GM12874 (cell line): Measurements from ENCODE around the gene LTC4S.

Experiments used
- TF ChIP-seq, protein P1 (sequence below): IDR thresholded peaks from 2 replicates; pipeline ENCODE4 v1.5.1; 2011; ENCODE audit warnings: low read depth, mild to moderate bottlenecking, control low read depth, low read length, moderate library complexity; ENCODE audit not compliant: insufficient read depth

The LTC4S gene

DNA sequence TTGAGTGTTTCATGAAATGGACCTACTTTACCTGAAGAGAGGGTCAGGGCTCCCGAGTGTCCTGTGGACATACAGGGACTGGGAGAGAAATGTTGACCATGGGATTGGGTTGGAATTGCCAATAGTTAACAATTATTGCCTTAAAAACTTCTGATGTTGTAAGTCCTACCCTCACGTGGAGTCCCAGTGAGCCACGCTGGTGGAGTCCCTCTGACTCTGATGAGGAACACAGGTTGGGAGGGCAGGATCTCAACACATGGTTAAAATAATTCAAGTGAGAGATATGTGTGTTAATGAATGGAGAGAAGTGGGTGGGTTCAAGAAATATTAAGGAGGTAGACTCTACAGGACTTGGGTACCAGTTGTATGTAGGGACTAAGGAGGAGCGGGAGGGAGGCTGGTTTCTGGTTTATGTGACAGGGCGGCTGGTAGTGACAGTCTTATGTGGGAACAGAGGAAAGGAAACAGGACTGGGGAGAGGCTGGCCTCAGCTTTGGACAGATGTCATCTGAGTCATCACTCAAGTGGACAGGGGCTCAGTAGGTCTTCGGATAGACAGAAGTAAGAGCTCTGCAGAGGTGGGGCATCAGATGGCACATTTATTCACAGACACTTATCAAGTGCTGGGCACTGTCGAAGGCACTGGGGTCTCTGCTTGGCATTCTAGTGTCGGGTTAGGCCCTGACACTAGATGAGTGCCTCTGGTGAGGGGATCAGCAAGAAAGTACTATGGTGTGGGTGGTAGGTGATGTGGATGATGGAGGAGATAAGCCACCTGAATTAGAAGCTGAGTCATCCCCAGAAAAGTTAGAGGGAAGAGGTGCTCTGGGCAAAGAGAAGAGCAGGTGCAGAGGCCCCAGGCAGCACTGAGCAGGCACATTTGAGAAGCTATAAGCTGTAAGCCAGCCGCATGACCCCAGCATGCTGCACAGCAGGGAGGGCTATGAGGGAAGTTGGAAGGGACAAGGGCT is 33.9 kb upstream of the LTC4S start:
- TF ChIP-seq, protein P1, sequence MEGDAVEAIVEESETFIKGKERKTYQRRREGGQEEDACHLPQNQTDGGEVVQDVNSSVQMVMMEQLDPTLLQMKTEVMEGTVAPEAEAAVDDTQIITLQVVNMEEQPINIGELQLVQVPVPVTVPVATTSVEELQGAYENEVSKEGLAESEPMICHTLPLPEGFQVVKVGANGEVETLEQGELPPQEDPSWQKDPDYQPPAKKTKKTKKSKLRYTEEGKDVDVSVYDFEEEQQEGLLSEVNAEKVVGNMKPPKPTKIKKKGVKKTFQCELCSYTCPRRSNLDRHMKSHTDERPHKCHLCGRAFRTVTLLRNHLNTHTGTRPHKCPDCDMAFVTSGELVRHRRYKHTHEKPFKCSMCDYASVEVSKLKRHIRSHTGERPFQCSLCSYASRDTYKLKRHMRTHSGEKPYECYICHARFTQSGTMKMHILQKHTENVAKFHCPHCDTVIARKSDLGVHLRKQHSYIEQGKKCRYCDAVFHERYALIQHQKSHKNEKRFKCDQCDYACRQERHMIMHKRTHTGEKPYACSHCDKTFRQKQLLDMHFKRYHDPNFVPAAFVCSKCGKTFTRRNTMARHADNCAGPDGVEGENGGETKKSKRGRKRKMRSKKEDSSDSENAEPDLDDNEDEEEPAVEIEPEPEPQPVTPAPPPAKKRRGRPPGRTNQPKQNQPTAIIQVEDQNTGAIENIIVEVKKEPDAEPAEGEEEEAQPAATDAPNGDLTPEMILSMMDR, result no peak

DNA sequence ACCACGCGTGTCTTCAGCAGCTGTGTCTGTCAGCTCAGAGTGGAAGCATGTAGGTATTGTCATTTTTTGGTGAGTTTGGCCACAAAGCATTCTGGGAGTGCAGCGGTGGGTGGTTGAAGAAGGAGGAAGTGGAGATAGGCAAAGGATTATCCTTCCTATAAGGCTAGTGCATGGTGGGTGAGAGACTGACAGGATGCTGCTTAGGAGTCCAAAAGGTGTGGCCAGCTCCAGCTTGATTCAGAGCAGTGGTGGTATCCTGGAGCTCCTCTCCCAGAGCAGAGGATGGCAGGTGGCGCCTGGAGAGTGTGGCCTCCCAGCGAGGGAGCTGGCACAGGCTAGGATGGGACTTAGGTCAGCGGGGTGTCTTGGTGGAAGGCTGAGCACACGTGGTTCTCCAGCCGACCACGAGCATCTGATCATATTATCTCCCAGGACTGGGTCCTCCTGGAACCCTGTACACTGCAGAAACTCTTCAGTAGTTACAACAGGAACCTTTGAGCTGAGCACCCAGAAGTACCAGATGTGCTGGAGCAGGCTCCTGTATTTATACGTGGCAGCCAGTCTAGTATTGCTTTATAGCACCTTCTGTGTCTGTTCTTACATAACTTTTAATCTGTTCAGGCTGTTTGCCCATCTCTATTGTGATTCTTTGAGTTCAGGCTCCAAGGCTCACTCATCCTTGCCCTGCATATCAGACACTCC is 31.6 kb upstream of the LTC4S start:
- TF ChIP-seq, protein P1, result no peak

DNA sequence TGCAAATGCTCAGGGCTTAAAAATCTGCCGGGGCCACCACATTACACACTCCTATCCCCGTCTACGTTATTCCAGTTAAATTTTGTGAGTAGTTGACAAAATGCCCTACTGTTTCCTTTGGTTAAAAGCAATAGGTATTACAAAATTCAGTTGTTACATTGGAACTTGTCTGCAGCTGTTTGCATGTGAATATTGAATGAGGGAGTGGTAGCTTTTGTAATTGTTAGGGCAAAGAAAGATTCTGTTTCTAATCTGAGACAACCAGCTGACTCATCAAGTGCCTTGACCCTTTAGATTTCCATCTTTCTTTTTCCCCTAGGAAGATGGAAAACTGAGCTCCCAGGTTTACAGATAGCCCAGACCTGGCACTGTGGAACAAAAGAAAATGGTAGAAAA is 31.0 kb upstream of the LTC4S start:
- TF ChIP-seq, protein P1, result no peak

DNA sequence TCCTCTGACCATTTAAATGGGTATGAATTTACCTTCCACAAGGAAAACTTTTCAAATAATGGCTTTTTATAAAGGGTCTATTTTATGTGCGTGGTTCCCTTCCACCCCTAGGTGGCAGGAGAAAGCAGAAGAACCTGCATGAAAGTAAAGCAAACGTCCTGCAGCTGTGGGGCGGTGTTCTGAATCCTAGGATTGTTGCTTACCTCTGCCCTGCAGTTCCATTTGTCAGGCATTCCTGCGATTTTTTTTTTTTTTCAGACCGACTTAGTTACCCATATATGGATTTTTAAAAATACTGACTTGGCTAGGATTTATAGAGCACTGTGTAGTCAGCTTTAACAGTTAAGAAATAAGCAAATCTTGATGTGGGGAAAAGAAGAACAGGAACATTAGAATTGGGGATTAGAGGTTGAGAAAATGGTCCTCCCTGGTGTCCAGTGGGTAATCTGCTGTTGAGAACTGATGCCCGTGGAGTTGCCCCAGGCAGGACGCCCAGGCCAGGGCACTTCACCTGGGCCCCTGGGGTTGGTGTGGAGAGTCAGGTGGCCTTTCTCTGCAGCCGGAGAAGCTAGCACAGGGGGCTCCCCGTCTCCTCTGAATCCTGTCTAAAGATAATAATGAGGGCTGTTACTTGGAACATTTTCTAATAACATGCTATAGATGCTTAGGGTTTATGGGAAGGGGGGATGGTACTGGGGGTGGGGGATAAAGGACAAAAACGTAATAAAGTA is 30.4 kb upstream of the LTC4S start:
- TF ChIP-seq, protein P1, result peak; percentile 75

DNA sequence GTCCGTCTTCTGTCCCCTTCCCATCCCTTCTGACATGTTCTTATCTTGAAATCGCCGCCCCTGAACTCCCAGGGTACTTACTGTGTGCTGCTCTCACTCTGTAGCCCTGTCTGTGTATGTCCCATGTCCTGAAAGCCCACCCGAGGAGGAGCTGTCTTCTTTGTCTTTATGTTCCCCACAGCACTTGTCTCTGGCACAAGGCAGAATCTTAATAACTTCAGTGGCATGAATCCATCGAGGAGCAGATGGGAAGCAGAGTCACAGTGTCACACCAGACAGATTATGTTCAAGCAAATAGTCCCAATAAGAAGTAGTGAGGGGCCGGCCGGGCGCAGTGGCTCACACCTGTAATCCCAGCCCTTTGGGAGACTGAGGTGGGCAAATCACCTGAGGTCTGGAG is 29.7 kb upstream of the LTC4S start:
- TF ChIP-seq, protein P1, result no peak

DNA sequence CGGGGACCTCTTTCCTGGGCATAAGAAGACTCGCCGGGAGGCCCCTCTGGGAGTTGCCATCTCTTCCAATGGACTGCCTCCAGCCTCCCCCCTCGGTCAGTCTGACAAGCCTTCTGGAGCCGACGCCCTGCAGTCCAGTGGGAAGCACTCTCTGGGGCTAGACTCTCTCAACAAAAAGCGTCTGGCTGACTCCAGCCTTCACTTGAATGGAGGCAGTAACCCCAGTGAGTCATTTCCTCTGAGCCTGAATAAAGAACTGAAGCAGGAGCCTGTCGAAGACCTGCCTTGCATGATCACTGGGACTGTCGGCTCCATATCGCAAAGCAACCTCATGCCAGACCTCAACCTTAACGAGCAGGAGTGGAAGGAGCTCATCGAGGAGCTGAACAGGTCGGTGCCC is 28.4 kb upstream of the LTC4S start:
- TF ChIP-seq, protein P1, result no peak
